Measurements from ENCODE around the gene RNF151.

Gene RNF151

GRCh38 chr16:1993731-1994131 lies 27.1 kb downstream of the RNF151 start:
- DNase-seq, result no peak

GRCh38 chr16:1997494-1998359 lies 31.1 kb downstream of the RNF151 start:
- no peak for DNase-seq

GRCh38 chr16:1998360-1998835 lies 31.7 kb downstream of the RNF151 start:
- DNase-seq, result no peak

- no peak for DNase-seq
These were observed 32.5 kb downstream of the RNF151 start for GRCh38 chr16:1998852-1999801.

GRCh38 chr16:1999866-2000514 lies 33.3 kb downstream of the RNF151 start:
- DNase-seq, result no peak

GRCh38 chr16:2001035-2001434 lies 34.4 kb downstream of the RNF151 start:
- DNase-seq, result no peak

- no peak for DNase-seq
These were observed 35.0 kb downstream of the RNF151 start for GRCh38 chr16:2001456-2002355.

GRCh38 chr16:2002406-2003230 lies 36.0 kb downstream of the RNF151 start:
- no peak for DNase-seq

- DNase-seq, result no peak
These were observed 36.7 kb downstream of the RNF151 start for GRCh38 chr16:2003231-2003826.

- peak; percentile 97 for DNase-seq
These were observed 37.4 kb downstream of the RNF151 start for GRCh38 chr16:2003827-2004641.

GRCh38 chr16:2004795-2005517 lies 38.3 kb downstream of the RNF151 start:
- no peak for DNase-seq

- DNase-seq, result peak; percentile 90
These were observed 39.0 kb downstream of the RNF151 start for GRCh38 chr16:2005646-2006045.

- DNase-seq, result no peak
These were observed 39.7 kb downstream of the RNF151 start for GRCh38 chr16:2006317-2006716.

- DNase-seq, result no peak
These were observed 40.6 kb downstream of the RNF151 start for GRCh38 chr16:2007081-2007836.

GRCh38 chr16:2008009-2008526 lies 41.4 kb downstream of the RNF151 start:
- peak; percentile 90 for DNase-seq

GRCh38 chr16:2008631-2009163 lies 42.0 kb downstream of the RNF151 start:
- DNase-seq, result peak; percentile 69

GRCh38 chr16:2009164-2009711 lies 42.6 kb downstream of the RNF151 start:
- DNase-seq, result peak; percentile 41

All from hematopoietic multipotent progenitor cell treated with erythropoietin and hydrocortisone succinate and interleukin-3 and kit ligand, for 4 days (in vitro differentiated cells).